HG02884 (cell line): ENCODE results near the gene CCN5.
"Not testable (repeated sequence)": the region's sequence is repeated elsewhere in the genome, so short reads cannot be mapped to it uniquely, and the experiment has no call there.

ENCODE experiments used
- ATAC-seq: cut with Tn5 transposase; IDR thresholded peaks from one replicate; pipeline ENCODE4 v1.9.1; 2021; ENCODE audit warnings: mild to moderate bottlenecking, moderate library complexity; ENCODE audit not compliant: unreplicated experiment

The CCN5 gene

GRCh38 chr20:44714701-44715498, at the start of gene CCN5:
Gene CCN5, plus strand, starts transcription at chr20:44715369. Its CDS starts 22 bp downstream, at chr20:44715391.
- ATAC-seq: no peak

DNA sequence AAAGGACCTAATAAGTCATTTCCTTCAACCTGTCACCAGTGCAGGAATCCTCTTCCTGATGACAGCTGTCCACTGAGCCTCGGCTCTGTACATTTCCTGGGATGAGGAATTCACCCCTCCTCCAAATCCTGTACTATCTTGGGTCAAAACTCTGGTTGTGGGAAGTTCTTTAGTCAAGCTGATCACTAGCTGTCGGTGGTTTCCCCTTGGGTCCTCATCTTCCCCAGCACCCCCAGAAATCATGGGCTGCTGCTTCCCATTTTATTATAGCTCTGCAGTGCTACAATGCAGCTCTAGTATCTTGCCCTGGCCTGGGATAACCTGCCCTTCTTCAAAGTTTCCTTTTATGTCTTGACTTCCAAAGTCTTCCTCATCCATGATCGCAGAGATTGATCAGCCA, 49.1 kb upstream of the CCN5 start:
- no peak for ATAC-seq

DNA sequence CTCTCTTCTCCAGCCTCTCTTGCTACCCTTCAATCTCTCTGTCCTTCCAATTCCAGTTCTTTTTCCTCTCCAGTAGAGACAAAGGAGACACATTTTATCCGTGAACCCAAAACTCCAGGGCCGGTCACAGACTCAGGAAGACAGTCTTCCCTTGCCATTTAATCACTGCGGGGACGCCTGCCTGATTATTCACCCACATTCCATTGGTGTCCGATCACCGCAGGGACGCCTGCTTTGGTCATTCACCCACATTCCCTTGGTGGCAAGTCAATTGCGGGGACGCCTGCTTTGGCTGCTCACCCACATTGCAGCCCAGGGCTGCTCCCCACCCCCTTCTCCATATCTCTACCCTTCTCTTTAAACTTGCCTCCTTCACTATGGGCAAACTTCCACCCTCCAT, 44.3 kb upstream of the CCN5 start:
- ATAC-seq: not testable (repeated sequence)

DNA sequence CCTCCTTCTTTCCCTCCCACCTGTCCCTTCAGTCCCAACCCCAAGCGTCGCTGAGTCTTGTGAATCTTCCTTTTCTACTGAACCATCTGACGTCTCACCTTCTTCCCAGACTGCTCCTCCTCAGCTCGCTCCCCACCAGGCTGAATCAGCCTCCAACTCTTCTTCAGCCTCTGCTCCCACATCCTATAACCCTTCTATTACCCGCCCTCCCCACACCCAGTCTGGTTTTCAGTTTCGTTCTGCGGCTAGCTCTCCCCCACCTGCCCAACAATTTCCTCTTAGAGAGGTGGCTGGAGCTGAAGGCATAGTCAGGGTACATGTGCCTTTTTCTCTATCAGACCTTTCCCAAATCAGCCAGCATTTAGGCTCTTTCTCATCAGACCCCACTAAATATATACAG, 43.6 kb upstream of the CCN5 start:
- ATAC-seq: not testable (repeated sequence)

DNA sequence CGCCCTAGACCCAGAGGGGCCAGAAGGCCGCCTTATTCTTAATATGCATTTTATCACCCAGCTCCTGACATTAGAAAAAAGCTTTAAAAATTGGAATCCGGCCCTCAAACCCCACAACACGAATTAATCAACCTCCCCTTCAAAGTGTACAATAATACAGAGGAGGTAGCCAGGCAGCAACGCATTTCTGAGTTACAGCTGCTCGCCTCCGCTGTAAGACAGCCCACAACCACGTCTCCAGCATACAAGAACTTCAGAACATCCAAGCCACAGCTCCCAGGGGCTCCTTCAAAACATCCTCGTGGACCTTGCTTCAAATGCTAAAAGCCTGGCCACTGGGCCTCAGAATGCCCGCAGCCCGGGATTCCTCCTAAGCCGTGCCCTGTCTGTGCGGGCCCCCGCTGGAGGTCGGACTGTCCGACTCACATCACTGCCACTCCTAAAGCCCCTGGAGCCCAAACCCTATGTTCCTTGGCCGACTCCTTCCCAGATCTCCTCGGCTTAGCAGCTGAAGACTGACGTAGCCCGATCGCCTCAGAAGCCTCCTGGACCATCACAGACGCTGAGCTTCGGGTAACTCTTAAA, 42.8 kb upstream of the CCN5 start:
- ATAC-seq: not testable (repeated sequence)

DNA sequence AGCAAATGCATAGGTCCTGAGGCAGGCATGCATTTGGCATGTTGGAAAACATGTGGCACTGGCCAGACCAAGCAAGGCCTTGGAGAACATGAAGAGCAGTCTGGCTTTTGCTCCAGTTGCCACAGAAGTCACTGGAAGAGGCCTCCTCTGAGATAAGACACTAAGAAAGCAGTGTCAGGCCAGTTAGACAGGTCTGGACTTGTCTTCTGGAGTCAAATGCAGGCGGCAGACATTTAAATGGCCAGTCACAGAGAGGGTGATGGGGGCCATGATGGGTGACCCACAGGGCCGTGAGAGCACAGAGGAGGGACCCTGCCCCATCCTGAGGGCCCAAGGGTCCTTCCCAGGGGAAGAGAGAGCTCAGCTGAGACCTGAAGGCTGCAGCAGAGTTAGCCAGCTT, 36.9 kb upstream of the CCN5 start:
- ATAC-seq: no peak

GRCh38 chr20:44678990-44679611, 36.1 kb upstream of the CCN5 start:
- ATAC-seq: no peak

DNA sequence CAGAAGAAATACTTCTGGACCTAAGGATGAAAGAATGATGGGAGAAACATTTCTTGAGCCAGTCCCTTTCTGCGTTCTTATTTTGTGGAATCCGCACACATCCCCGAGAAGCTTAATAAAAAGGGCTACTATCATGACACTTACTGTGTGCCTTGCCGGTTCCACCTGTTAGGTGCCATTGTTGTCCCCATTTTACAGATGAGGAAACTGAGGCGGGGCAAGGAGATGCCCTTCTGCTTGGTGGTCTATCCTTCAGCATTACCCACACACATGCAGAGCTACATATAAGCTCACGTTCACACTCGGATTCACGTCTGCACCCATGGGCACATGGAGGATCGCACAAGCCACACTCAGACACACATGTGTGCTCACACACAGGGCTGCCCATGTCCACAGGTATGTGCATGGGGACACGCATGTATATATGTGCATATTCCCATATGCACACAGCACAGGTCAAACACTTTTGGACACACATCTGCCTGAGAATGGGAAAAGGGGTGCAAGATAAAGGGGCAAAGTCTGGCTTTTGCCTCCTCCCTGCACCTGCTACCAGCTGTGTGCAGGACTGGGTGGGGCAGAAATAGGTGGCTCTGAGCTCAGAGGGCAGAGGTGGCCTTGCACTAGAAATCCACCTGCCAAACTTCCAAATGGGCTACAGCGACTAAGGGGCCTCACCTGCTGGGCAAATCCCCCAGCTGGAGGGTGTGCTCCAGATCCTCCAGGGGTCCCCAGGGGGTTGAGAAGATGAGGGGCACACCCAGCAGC, 33.2 kb upstream of the CCN5 start:
- ATAC-seq: no peak

DNA sequence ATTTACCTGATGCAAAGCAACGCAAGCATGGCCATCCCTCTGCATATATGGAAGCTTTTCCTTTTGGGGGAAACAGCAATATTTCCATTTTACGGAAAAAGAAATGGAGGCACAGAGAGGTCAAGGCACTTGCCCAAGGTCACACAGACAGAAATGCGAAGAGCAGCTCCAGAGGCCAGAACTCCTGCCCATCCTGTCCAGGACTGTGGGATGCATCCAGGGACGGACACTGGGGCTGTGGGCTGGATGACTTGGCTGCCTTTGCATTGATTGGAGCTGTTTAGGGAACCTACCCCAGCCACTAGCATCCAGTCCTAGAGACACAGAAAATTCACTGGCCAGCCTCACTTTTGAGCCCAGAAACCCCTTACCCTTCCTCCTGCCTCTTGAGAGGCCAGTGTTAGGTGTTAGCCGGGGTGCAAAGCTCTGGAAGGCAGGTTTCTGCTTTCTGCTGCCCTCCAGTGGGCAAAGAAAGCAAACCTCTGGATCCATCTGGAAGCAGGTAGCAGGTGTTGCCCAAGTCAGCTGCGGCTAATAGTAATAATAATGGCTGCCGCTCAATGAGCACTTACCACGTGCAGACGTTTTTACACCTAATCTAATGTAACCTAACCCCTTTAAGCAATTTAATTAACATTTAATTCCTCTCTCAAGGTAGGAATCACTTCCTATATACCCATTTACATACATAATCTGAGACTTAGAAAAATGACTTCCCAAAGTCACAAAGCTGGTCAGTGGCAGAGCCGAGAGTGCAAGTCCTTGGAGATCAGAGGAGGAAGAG, 31.7 kb upstream of the CCN5 start:
- ATAC-seq: no peak

- ATAC-seq: no peak
Observed at GRCh38 chr20:44684047-44684967, 30.9 kb upstream of the CCN5 start.

DNA sequence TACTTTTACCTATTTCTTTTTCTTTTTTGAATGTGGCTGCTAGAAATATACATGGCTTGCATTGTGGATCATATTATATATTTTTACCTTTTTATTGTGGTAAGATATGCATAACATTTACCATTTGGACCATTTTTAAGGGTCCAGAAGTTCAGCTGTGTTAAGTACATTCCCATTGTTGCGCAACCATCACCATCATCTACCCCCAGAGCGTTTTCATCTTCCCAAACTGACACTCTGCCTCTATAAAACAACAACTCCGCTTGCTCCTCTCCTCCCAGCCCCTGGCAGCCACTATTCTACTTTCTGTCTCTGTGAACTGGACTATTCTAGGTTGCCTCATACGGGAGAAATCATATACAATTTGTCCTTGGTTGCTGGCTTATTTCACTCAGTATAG, 28.2 kb upstream of the CCN5 start:
- ATAC-seq: no peak

- ATAC-seq: no peak
Observed at GRCh38 chr20:44688053-44688625, 27.0 kb upstream of the CCN5 start.

DNA sequence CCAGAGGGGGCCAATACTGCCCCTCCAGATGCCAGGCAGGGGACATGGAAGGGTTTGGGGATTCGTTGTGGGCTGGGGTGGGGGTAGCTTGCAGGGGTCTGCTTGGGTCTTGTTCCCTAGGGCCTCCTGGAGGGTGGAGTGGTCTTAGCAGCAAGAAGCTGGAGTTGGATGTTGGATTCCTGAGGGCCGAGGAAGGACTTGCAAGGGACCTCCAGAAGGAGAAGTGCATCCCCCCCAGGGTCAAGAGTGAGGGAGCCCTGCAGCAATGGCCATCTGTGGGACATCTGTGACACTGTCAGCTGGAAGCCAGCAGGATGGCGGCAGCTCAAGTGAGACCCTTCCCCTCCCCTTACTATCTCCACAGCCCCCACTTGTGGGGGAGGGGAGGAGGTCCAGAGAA, 25.4 kb upstream of the CCN5 start:
- no peak for ATAC-seq

- no peak for ATAC-seq
Observed at GRCh38 chr20:44690781-44691423, 24.3 kb upstream of the CCN5 start.

DNA sequence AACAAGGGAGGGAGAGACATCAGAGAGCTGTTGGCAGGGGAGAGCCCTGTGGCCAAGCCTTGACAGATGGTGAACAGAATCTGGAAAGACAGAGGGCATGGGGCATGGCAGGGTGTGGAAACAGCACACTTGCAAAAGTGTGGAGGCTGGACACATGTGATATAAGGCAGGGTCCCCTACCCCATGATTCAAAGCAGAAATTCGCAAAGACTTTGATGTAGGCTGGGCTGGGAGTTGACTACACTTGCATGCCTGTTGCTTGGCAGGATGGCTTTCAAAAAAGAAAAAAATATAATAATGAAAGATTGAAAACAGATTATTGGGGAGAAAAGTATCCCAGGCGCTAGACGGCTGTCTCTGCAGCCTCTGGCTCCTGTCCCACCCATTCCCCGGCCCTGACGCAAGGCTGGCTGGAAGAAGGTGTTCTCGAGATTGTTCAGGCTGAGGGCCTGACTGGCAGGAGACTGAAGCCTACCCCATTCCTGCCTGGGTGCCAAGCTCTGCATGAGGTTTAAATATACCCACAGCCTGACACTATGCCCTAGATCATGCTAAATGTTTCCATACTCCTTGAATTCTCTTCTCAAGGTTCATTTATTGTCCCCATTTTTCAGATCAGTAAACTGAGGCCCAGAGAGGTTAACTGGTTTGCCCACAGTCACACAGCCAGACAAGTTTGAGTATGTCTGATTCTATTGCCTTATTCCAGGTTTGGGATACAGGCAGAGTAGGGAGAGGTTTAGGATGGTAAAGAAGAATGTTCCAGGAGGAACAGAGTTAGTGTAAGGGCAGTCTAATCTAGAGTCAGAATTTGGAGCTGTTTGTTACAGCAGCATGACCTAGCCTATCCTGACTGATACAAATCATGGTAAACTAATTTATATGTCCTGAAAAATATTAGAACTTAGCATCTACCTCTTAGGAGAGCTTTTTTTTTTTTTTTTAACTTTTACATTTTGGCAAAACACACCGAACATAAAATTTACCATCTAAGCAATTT, 23.4 kb upstream of the CCN5 start:
- no peak for ATAC-seq

GRCh38 chr20:44692932-44693480, 22.2 kb upstream of the CCN5 start:
- no peak for ATAC-seq

- no peak for ATAC-seq
Observed at GRCh38 chr20:44693627-44694026, 21.5 kb upstream of the CCN5 start.
